Fibroblast of upper back skin (primary cell): ENCODE data around the gene DNAJC11.

ENCODE experiments used
- DNase-seq: peaks from one replicate; pipeline ENCODE4 v3.0.0-alpha.2; 2013

DNAJC11 gene

DNA sequence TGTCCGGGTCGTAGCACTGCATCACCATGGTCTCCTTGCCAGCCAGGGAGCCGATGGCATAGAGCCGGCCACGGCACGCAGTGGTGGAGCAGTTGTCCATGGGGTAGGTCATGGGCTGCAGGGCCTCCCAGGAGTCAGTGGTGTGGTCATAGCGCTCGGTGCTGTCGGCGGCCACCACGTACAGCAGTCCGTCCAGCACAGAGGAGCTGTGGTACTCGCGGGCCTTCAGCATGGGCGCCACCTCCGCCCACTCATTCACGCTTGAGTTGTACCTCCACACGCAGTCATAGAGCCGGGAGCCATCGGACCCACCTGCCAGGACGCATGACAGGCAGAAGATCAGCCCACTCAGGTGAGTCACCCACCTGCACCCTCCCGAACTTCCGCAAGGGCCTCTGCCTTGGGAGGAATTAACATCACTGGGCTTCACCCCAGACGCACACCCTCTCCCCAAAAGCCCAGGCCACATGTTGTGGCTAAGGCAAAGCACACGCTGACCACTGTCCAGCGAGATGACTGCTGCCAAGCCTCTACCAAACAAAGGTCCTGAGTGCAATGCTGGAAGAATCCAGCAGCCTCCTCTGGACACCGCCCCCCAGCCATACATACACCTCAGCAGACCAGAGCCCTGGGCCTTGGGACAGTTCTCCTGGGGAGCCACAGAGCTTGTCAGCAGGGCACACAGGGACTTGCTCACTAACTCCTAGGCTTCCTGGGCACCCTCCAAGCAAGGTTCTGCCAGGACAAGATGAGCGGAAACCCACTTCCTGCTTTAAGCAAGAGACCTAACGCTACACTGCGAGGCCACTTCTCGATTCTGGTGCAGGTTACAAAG lies 102.3 kb downstream of the DNAJC11 start:
- DNase-seq: no peak

DNA sequence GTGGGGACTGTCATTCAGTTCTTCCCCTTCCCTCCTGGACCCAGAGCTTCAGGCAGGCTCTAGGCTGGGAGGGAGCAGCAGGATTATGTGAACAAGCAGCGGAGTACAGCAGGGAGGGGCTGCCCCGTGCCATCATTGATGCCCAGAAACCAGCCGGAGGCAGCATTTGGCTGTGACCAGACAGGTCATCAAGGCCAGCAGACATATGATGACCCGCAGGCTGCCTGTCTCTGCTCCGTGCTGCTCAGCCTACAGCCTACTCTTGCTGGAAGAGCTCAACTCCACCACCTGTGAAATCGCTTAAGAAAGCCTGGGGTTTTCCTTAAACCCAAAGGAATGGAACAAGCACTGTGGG lies 103.9 kb downstream of the DNAJC11 start:
- no peak for DNase-seq

DNA sequence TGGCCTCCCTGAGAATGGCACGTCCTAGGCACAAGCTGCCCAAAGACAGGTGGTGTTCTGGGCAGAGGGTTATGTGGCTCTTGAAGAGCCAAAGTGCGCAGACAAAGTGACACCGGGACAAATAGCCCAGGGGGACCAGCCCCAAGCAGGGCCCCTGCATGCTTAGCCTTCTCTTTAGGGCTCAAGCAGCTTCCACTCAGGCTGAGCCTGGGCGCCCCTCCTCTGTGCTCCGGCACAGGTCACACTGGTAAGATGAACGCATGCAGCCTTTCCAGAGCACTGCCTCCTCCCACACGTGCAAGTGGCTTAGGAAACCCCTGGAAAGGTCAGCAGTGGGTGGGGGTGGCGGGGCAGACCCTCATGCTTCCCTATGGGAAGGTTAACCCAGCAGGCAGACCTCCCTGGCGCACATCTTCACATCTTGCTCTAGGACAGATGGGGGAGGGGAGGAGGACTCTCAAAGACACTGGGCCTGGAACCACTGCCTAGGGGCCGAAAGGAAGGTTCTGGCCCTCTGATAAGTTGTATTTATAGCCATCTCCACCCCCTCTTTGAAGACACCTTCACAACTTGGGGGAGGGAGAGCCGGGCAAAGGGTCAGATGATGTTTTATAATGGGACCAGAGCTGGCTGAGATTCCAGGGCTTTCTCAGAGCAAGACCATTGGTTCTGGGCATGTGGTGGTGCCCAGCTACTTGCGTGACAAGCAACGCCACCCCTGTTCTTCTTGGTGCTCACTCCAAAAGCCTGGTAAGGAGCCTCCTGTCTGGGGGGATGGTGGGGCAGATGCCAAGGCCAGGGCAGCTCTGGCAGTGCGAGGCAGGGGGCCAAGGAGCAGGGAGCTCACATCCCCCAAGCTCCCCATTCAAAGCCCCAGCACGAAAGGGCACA lies 104.5 kb downstream of the DNAJC11 start:
- DNase-seq: no peak

DNA sequence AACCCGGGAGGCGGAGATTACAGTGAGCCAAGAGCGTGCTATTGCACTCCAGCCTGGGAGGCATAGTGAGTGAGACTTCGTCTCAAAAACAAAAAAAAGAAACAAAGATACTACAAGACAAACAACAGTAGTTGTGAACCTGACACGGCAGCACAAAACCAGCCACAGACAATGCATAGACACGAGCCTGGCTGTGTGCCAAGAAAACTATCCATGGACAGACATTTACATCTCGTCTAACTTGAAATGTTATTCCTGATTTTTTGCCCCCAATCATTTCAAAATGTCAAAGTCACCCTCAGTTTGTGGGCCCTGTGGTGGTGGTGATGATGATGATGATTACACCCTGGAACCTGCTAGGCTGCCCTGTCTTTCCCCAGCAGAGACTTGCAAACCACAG lies 105.3 kb downstream of the DNAJC11 start:
- DNase-seq: no peak

DNA sequence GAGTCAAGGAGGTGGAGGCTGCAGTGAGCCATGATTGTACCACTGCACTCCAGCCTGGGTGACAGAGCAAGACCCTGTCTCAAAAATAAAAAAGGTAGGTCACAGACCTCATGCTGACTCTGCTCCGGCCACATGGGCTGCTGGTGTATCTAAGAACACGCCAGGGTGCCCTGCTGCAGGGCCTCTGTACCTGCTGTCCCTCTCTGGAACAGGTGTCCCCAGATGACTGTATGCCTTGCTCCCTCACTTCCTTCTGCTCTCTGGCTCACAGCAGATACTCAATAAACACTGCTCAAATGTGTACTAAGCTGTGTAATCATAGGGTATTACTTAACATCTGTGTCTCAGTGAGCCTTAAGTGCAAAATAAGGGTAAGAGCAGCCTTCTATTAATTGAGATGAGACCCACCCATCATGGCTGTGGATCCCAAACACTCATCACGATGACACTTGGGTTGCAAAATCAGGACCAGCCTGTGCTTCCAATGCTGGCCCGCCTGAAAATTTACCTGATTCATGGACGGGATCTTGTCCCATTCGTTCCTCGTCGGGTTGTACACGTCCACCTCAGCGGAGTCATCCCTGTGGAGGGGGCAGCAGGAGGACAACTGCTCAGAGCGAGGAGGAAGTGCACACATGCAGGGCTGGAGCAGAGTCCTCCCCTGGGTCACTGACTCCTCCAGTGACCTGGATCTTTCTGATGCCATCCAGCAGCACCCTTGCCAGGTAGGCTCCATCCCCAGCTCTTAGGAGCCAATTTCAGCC lies 106.5 kb downstream of the DNAJC11 start:
- DNase-seq: no peak

DNA sequence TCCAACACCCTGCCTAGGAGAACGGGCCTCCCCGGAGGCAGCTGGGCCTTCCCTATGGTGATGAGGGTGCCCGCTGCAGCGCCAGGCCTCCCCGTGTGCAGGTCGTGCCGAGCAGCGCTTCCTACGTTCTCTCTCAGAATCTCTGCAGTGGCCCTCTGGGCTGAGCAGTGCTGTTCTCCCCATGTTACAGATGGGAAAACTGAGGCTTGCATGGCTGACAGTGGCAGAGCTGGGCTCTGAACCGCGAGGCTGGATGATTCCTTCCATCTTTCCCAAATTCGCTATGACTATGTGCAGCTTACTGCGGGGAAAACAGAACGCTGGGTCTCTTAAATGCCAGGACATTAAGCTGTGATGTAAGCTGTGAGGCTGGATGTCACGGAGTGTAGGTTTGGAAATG lies 107.8 kb downstream of the DNAJC11 start:
- no peak for DNase-seq

DNA sequence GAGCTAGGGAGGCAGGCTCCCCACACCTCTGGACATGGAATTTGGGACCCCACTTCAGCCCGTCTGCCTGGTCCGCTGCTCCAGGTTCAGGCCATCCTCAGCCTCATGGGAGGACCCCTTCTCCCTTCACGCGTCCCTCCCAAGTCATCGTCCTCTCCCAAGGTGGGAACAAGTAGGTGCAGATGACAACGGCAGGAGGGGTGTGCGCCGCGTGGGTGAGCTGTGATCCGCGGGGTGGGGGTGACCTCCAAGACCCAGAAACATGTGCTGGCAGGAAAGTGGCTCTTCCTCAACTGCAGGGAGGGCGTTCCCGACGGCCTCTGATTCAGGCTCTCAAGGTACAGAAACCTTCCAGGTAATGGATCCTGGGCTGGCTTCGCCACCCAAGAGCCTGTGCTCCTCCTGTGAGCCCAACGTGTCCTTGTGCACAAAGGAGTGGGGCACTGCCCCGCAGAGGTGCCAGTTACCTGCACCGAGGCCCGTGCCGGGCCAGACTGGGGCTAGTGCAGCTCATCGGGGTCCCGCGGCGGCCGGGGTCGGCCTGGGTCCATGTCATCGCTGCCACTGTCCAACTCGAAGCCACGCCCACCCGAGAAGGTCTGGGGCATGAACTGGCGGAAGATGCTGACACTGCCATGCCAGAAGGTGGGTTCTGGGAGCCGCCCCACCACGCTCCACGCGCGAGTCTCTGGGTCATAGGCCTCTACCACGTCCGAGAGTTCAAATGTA lies 108.6 kb downstream of the DNAJC11 start:
- DNase-seq: no peak

DNA sequence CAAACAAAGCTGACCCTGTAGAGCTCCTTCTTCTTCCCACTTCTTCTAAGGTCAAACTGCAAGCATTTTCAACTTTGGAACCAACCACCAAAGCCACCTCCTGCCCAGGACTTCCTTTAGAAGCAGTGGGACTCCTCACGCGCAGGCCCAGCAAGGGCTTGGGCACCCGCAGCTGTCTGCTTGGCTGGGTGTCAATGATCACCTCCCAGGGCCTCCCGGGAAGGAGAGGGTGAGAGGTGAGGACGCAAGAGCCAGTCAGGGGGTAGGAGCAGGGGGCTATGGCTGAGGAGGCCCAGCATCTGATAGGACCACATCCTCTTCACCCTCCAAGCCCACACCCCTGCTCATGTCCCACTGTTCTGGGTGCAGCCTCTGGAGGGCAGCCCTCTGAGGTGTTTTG lies 109.2 kb downstream of the DNAJC11 start:
- DNase-seq: no peak

DNA sequence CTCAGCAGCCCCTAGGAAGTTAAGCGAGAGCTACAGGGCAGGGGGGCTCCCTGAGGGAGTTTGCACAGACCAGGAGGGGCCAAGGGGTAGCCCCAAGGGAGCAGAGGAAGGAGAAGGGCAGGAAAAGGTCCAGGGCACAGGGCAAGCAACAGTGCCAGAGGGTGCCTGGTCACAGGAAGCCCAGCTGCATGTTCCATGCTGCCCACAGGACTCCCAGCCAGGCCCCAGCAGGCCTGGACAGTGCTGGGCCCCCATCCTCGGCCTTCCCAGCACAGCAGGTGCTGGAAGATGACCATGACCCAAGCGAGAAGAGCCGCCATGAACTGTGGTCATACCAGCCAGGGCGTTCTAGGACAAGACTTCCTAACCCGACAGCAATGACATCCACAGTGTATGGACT lies 110.0 kb downstream of the DNAJC11 start:
- DNase-seq: no peak

DNA sequence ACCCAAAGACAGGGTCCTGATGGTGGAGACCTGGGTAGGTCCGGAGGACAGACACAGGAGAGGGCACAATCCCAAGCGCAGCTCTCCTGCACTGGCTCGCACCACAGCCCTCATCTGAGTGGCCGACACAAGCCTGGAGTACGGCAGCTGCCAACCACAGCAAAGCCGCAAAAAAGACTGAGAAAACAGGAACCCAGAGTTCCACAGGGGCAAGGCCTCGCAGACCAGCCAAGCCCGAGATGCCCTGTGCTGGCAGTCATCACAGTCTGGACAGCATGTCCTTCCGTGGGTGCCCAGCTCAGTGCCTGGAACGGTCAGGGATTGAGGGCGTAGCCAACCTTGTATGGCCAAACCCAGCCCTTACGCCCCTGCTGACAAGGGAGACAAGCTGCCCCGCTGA lies 110.4 kb downstream of the DNAJC11 start:
- DNase-seq: no peak

DNA sequence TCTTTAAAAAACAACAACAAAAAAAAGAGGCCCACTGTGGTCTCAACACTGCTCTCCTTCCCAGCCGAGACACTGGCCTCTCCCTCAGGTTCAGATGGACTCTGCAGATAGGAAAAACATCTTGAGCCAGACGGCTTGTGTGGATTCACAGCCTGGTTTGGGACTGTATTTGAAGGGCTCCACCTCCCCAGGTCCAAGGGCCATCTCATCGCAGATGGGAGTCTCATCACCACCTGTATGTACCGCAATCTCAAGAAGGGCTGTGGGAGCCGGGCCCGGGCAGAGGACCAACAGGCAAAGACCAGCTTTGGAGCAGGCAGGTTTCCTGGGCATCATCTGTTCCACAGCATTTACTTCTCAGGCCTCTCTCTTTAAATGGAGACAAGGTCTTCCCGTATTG lies 111.6 kb downstream of the DNAJC11 start:
- no peak for DNase-seq

DNA sequence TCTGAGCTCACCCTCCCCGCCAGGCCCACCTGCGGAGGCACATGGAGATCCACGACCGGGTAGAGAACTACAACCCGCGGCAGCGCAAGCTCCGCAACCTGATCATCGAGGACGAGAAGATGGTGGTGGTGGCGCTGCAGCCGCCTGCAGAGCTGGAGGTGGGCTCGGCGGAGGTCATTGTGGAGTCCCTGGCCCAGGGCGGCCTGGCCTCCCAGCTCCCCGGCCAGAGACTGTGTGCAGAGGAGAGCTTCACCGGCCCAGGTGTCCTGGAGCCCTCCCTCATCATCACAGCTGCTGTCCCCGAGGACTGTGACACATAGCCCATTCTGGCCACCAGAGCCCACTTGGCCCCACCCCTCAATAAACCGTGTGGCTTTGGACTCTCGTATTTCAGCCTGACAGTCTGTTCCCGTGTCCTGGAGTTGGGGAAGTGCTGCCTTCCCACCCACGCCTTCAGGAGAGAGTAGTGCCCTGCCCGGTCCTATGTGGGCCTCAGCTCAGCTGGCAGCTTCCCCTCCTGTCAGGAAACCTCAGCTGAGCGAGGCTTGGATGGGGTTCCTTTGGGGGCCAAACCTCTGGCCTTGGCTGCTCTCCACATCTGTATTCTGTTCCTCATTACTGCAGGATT lies 112.6 kb downstream of the DNAJC11 start:
- DNase-seq: no peak

DNA sequence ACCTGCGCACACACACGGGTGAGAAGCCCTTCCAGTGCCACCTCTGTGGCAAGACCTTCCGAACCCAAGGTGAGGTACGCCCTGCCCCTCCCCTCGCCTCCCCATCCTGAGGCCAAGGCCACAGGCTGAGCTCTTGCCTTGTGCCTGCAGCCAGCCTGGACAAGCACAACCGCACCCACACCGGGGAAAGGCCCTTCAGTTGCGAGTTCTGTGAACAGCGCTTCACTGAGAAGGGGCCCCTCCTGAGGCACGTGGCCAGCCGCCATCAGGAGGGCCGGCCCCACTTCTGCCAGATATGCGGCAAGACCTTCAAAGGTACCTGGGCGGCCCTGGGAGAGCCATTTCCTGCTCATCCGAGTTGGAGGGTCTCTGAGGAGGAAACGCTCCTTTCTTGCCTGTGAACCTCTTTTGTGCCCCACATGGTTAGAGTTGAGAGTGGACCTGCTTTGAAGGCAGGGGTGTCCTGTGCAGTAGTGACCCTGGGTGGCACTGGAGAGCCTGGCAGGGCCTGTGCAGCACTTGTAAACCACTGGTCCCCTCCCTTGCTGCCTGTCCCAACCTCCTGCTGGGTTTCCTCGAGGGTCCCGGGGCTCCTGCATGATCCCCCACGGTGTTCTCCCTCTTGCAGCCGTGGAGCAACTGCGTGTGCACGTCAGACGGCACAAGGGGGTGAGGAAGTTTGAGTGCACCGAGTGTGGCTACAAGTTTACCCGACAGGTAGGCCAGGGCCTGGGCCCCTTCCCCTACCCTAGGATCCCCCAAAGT lies 113.3 kb downstream of the DNAJC11 start:
- no peak for DNase-seq

DNA sequence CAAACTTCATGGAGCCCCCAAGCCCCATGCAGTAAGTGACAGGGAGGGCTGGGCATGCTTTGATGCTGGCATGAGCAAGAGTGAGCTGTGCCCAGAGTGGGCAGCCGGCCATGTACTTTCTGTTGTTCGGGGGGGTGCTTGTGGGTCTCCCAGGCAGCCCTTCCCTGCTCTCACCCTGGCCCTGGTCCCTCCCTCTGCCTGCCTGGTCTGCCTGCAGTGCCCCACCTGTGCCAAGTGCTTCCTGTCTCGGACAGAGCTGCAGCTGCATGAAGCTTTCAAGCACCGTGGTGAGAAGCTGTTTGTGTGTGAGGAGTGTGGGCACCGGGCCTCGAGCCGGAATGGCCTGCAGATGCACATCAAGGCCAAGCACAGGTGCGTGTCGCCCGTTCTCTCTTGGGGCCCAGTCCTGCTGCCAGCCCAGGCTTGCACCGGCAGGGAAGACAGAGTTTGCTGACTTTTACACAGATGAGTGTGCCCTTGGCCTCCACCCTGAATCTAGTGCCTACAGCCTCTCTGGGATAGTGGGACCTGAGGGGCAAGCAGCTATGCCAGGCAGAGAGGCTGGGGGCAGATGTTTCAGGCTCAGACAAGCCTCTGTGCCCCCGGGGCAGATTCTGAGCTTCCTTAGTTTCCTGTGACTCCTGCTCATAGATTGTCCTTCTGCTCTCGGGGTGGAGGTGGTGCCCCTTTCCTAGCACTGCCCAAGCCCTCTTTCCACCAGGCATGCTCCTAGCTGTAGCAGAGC lies 114.2 kb downstream of the DNAJC11 start:
- no peak for DNase-seq

DNA sequence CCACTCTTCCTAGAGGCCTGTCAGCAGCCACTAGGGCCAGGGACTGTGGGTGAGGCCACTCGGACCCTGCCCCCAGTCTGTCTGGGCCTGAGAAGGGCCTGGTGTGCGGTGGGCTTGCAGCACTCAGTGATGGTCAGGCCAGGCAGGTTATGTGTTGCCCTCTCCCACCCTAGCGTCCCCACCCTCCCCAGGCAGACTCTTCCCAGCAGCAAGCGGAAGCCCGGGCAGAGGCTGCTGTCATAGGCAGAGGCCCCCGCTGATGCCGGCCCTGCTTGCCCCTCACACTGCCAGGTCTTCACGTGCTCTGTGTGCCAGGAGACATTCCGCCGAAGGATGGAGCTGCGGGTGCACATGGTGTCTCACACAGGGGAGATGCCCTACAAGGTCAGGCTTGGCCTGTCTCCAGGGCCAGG lies 115.2 kb downstream of the DNAJC11 start:
- DNase-seq: no peak

DNA sequence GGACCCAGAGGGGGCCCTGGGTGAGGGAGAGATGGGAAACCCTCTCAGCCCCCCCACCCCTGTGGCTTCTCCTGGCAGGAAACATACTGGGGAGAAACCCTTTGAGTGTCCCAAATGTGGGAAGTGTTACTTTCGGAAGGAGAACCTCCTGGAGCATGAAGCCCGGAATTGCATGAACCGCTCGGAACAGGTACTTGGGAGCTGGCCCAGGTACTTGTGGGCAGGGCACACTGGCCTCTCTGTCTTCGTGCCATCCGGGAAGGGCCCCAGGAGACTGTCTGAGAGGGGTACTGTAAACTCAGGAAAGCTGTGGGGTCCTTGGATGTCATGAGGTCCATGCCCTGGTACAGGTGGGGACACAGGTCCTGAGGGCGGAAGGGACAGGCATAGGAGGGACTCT lies 115.8 kb downstream of the DNAJC11 start:
- DNase-seq: no peak

DNA sequence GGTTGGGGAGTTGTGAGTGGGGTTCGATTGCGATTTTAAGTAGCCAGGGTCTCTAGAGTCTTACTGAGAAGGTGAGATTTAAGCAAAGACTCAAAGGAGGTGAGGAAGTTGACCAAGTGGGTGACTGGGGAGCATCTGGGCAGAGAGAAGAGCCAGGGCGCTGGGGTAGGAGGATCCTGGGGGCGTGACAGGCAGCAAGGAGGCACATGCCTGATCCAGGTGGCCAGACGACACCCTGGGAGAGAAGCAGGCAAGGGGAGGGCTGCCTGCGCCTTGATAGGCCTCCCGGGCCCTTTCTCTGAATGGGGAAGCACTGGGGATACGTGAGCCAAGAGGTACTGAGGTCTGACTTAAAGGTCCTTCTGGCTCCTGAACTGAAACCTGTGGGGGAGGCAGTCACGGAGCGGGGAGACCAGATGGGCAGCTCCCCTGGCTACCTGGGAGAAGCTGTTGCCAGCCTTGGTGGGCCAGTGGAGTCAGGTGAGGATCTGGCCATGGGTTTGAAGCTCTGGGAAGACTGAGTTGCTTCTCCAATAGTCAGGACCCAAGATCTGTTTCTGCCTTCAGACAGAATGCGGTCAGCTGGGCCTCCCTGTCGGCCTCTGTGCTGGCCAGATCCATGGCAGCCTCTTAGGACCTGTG lies 116.4 kb downstream of the DNAJC11 start:
- no peak for DNase-seq
